A673 (cell line): ENCODE measurements around the gene PARS2. TPM values are rescaled to one million over a fixed set of nuclear protein-coding genes. Genes with fewer than 3 reads are reported as not detected.

Experiments
- BruUV-seq: library from RNA; stranded (reverse); fragments of 400-500 nt; replicated peaks from 2 replicates; lab custom pipeline; 2021; lab: Mats Ljungman, UMichigan
- CTCF ChIA-PET: fragments of 300-600 bp; sonication (Branson Sonifier 250); formaldehyde crosslinking; loops from one replicate; lab custom pipeline; 2022; ENCODE audit warnings: antibody characterized with exemption; lab: Charles Lee
- POLR2A ChIA-PET: fragments of 300-600 bp; sonication (Branson Sonifier 250); formaldehyde crosslinking; loops from one replicate; lab custom pipeline; 2022; ENCODE audit warnings: antibody characterized with exemption; ENCODE audit not compliant: low non-redundant PET; lab: Charles Lee
- DNase-seq: peaks from one replicate; pipeline ENCODE4 v3.0.0-alpha.2; 2015; ENCODE audit warnings: low spot score
- H3K27ac ChIP-seq: fragments of 200-600 bp; sonication (generic); 2 replicates; pipeline ENCODE4 v1.5.1; 2016; ENCODE audit warnings: mixed run types, low read depth, mild to moderate bottlenecking, mixed read lengths, antibody characterized with exemption, low read length; ENCODE audit not compliant: poor library complexity, severe bottlenecking
- H3K27me3 ChIP-seq: fragments of 200-600 bp; sonication (generic); replicated peaks from 2 replicates; pipeline ENCODE4 v1.6.1; 2017; ENCODE audit warnings: mixed run types, low read depth, mild to moderate bottlenecking, mixed read lengths, antibody characterized with exemption, low read length; ENCODE audit not compliant: insufficient read depth, poor library complexity
- H3K36me3 ChIP-seq: fragments of 200-600 bp; sonication (generic); 2 replicates; pipeline ENCODE4 v1.6.1; 2016; ENCODE audit warnings: mixed run types, mild to moderate bottlenecking, mixed read lengths, antibody characterized with exemption, low read length; ENCODE audit not compliant: insufficient read depth, poor library complexity, severe bottlenecking
- H3K4me1 ChIP-seq: fragments of 200-600 bp; sonication (generic); 2 replicates; pipeline ENCODE4 v1.6.1; 2017; ENCODE audit warnings: mixed run types, mild to moderate bottlenecking, mixed read lengths, antibody characterized with exemption, low read length; ENCODE audit not compliant: insufficient read depth, poor library complexity, severe bottlenecking
- H3K4me3 ChIP-seq: fragments of 200-600 bp; sonication (generic); 2 replicates; pipeline ENCODE4 v1.5.1; 2016; ENCODE audit warnings: low read depth, mixed run types, mild to moderate bottlenecking, mixed read lengths, low read length; ENCODE audit not compliant: poor library complexity, severe bottlenecking
- H3K9me3 ChIP-seq: fragments of 200-600 bp; sonication (generic); 2 replicates; pipeline ENCODE4 v1.6.1; 2016; ENCODE audit warnings: mixed run types, low read depth, mild to moderate bottlenecking, mixed read lengths, antibody characterized with exemption, low read length; ENCODE audit not compliant: poor library complexity, severe bottlenecking
- CTCF ChIP-seq: fragments of 300-800, 200-600 bp; sonication (generic); conservative IDR thresholded peaks from 2 replicates; pipeline ENCODE4 v1.5.1; 2017; ENCODE audit warnings: low read depth, mild to moderate bottlenecking, antibody characterized with exemption, low read length, moderate library complexity, mixed read lengths
- EZH2 ChIP-seq: fragments of 200-600 bp; sonication (generic); IDR thresholded peaks from 2 replicates; pipeline ENCODE4 v1.6.1; 2017; ENCODE audit warnings: borderline replicate concordance, low read depth, mild to moderate bottlenecking, mixed read lengths, antibody characterized with exemption, low read length; ENCODE audit not compliant: poor library complexity, severe bottlenecking
- intact Hi-C: fragments of 100-400 bp; cut with micrococcal nuclease; formaldehyde crosslinking; loops from one replicate; pipeline ENCODE4 v1.10.0; 2022; ENCODE audit not compliant: unreplicated experiment
- total RNA-seq: library from RNA; stranded (reverse); gene quantifications from 2 replicates; pipeline ENCODE4 v1.2.3, GENCODE V29; 2021

PARS2 gene
- total RNA-seq, 1 experiment from 2014 or later, result 6.9 TPM

- no peak overlapping the region for H3K4me3 ChIP-seq
- no TSS peak for BruUV-seq
- H3K4me1 ChIP-seq, result no peaks in the 10 kb centered on the region
- POLR2A ChIA-PET, result no interaction called here
- intact Hi-C loops, result no loop called here
- no peaks in the 10 kb centered on the region for H3K36me3 ChIP-seq
- no peak overlapping the region for H3K27ac ChIP-seq
- no peaks in the 10 kb centered on the region for H3K27me3 ChIP-seq
- CTCF ChIA-PET, result no interaction called here
- H3K9me3 ChIP-seq, result no peaks in the 10 kb centered on the region
- no peak for TF ChIP-seq EZH2
- no peak for TF ChIP-seq CTCF
- DNase-seq, result no peak
These were observed 43.4 kb upstream of the PARS2 start for GRCh38 chr1:54807756-54808155.

DNA sequence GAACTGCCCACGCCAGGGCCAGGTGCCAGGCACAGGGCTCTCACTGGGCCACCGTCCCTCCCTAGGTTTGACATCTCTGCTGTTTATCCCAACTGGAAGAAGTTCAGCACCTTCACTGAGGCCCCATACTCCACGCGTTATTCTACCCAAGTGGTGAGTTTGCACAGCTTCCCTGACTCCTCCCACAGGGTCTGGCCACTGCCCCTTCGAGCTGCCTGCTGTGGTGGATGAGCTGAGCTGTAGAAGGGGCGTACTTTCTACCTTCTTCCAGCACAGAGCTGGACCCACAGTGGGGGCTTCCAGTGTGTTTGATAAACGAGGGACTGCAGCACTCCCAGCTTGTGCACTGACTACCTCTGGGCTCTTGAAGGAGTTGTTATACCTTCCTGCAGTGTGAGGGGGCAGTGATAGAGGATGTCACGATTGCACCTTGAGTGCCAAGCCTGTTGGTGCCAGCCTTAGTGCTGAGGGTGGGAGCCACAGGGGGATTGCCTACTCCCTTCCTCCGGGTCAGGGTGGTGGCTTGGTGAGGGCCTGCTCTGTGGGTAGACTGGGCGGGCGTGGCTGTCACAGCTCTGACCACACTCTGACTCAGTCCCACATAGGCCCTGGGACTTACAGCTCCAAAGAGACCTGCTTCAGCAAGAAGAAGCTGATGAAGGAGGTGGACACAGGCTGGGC is 42.7 kb upstream of the PARS2 start:
- no peak overlapping the region for H3K27ac ChIP-seq
- DNase-seq, result no peak
- BruUV-seq, result no TSS peak
- no peaks in the 10 kb centered on the region for H3K4me1 ChIP-seq
- POLR2A ChIA-PET, result no interaction called here
- H3K36me3 ChIP-seq, result no peaks in the 10 kb centered on the region
- no peak overlapping the region for H3K4me3 ChIP-seq
- peaks cover under 1% of the 10 kb centered on the region for H3K27me3 ChIP-seq
- intact Hi-C loops, result no loop called here
- TF ChIP-seq EZH2 (no peak), CTCF (no peak)
- CTCF ChIA-PET, result no interaction called here
- no peaks in the 10 kb centered on the region for H3K9me3 ChIP-seq

- POLR2A ChIA-PET, result no interaction called here
- no peaks in the 10 kb centered on the region for H3K36me3 ChIP-seq
- intact Hi-C loops, result no loop called here
- TF ChIP-seq EZH2 (no peak), CTCF (no peak)
- H3K27me3 ChIP-seq, result peaks cover 11% of the 10 kb centered on the region
- no peak overlapping the region for H3K4me3 ChIP-seq
- no peaks in the 10 kb centered on the region for H3K9me3 ChIP-seq
- CTCF ChIA-PET, result interaction anchor here (0.6 kb wide), 1 partner anchor 117 kb away, joined by 3 read pairs; no protein-coding TSS in a partner anchor
- DNase-seq, result no peak
- no peak overlapping the region for H3K27ac ChIP-seq
- no peaks in the 10 kb centered on the region for H3K4me1 ChIP-seq
- no TSS peak for BruUV-seq
These were observed 41.7 kb upstream of the PARS2 start for GRCh38 chr1:54805981-54806381.
